Measurements from ENCODE around the gene PPP1R1B. TPM values are rescaled to one million over a fixed set of nuclear protein-coding genes. Genes with fewer than 3 reads are reported as not detected.

The PPP1R1B gene
- 9.3 TPM for total RNA-seq

- H3K27ac ChIP-seq, result peak within 1 kb of the TSS; percentile 7
- DNase-seq (ENCODE audit: extremely low spot score in 2 of 2), result no peak
- TF ChIP-seq CTCF (IDR thresholded peaks at IDR 0.05), result no peak
- no peak for TF ChIP-seq POLR2A (IDR thresholded peaks at IDR 0.05)
- no peak for TF ChIP-seq POLR2AphosphoS5 (IDR thresholded peaks at IDR 0.05; ENCODE audit: insufficient read depth in 1 of 2, low read depth in 1 of 2)
- no peaks in the 10 kb centered on the region for H3K9me3 ChIP-seq
- peaks cover 7% of the 10 kb centered on the region for H3K27me3 ChIP-seq
- H3K36me3 ChIP-seq, result no peaks in the 10 kb centered on the region
- H3K4me3 ChIP-seq, result peak within 1 kb of the TSS; percentile 34 to 42
- intact Hi-C loops (cut with DNase I), result no loop called here
- H3K4me1 ChIP-seq, result peaks cover 19% of the 10 kb centered on the region
Observed at GRCh38 chr17:39626171-39627046, at the start of gene PPP1R1B. Gene PPP1R1B, plus strand, starts transcription at chr17:39626952. Its CDS starts 441 bp downstream, at chr17:39627393.

GRCh38 chr17:39578272-39578671 lies 48.5 kb upstream of the PPP1R1B start:
- Histone ChIP-seq H3K36me3 (no peaks in the 10 kb centered on the region), H3K27ac (no peak overlapping the region), H3K9me3 (no peaks in the 10 kb centered on the region), H3K4me3 (no peak overlapping the region), H3K27me3 (no peaks in the 10 kb centered on the region), H3K4me1 (peaks cover 8% of the 10 kb centered on the region)
- no peak for TF ChIP-seq POLR2AphosphoS5 (IDR thresholded peaks at IDR 0.05; ENCODE audit: insufficient read depth in 1 of 2, low read depth in 1 of 2)
- no peak for TF ChIP-seq CTCF (IDR thresholded peaks at IDR 0.05)
- TF ChIP-seq POLR2A (IDR thresholded peaks at IDR 0.05), result no peak
- intact Hi-C loops (cut with DNase I), result no loop called here
- no peak for DNase-seq (ENCODE audit: extremely low spot score in 2 of 2)

- TF ChIP-seq CTCF (IDR thresholded peaks at IDR 0.05) (no peak), POLR2AphosphoS5 (IDR thresholded peaks at IDR 0.05; ENCODE audit: insufficient read depth in 1 of 2, low read depth in 1 of 2) (no peak), POLR2A (IDR thresholded peaks at IDR 0.05) (no peak)
- Histone ChIP-seq H3K27ac (no peak overlapping the region), H3K4me1 (no peaks in the 10 kb centered on the region), H3K36me3 (no peaks in the 10 kb centered on the region), H3K9me3 (no peaks in the 10 kb centered on the region), H3K4me3 (no peak overlapping the region), H3K27me3 (no peaks in the 10 kb centered on the region)
- intact Hi-C loops (cut with DNase I), result no loop called here
- DNase-seq (ENCODE audit: extremely low spot score in 2 of 2), result no peak
Observed at GRCh38 chr17:39579318-39580081, 47.3 kb upstream of the PPP1R1B start.

GRCh38 chr17:39580082-39580468 lies 46.7 kb upstream of the PPP1R1B start:
- H3K4me1 ChIP-seq, result no peaks in the 10 kb centered on the region
- TF ChIP-seq POLR2AphosphoS5 (IDR thresholded peaks at IDR 0.05; ENCODE audit: insufficient read depth in 1 of 2, low read depth in 1 of 2), result no peak
- TF ChIP-seq CTCF (IDR thresholded peaks at IDR 0.05), result no peak
- no peak for TF ChIP-seq POLR2A (IDR thresholded peaks at IDR 0.05)
- intact Hi-C loops (cut with DNase I), result no loop called here
- no peaks in the 10 kb centered on the region for H3K36me3 ChIP-seq
- DNase-seq (ENCODE audit: extremely low spot score in 2 of 2), result no peak
- no peak overlapping the region for H3K4me3 ChIP-seq
- H3K9me3 ChIP-seq, result no peaks in the 10 kb centered on the region
- H3K27me3 ChIP-seq, result no peaks in the 10 kb centered on the region
- no peak overlapping the region for H3K27ac ChIP-seq

Measured in vagina (tissue), 2 donors.